ENCODE results near the gene CETP.
A peak's percentile ranks its signal among the peaks of the same experiment; 100 is the strongest.

- peak; percentile 94 for TF ChIP-seq CTCF (conservative IDR thresholded peaks at IDR 0.05; ENCODE audit: low read depth, low read length)
- no peak for TF ChIP-seq EZH2 (IDR thresholded peaks at IDR 0.05; ENCODE audit: low read length, unreplicated experiment)
These were observed 2.7 kb downstream of the CETP start for GRCh38 chr16:56964243-56965148.

Measured in PC-3 (cell line).